ENCODE results near the gene ATP5F1B.

Gene ATP5F1B

DNA sequence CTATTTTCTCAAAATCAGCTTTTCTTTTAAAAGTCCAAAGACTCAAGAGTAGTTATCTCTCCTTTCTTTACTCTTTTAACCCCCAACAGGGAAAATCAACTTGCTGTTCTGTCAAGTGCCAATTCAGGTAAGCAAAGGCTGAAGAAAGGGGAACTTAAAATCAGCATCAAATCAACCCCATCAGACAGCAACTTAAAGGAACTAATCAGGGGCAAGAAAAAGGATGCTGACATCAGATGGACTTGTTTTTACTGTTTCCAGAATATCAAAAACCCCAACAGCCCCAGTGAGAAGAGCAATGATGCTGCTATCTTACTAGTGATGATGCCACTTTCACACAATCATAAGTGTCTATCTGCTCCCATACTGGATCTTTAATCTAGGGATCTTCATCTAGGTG is 19.1 kb downstream of the ATP5F1B start:
- no peak for DNase-seq (ENCODE audit: low read depth in 2 of 3, low spot score in 1 of 3)

DNA sequence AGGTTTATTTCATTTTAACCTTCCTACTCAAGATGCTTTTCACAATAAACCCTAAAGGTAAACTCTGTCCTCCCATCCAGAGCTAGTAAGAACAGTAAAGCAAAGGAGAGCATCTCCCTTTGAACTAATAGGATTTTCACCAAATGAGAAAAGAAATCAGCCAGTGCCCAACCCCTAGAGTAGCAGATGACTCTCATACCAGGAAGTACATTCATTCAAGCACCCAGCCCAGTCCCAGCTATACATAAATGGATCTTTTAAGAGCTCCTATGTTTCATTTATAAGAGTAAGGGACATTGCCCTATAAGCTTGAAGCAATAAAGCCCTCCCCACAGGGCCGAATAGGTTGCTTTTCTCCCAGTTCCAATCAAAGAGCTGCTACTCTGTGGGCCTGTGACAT is 23.2 kb downstream of the ATP5F1B start:
- no peak for DNase-seq (ENCODE audit: low read depth in 2 of 3, low spot score in 1 of 3)

DNA sequence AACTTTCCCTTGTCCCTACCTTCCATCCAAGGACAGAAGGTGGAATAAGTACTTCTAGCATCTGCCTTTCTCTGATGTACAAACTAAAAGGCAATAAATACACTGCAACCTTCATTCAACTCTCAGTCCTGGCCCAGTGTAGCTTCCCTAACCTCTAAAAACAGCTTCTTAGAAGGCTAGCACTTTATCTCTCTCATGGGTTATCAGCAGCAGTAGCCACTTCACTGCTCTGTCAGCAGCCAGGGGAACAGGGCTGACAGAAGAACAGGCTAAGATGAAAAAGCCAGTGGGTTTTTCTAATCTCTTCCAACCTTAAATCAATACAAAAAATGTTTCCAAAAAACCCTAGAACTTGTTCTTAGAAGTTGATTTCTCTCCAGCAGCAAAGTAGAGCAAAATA is 28.9 kb downstream of the ATP5F1B start:
- no peak for DNase-seq (ENCODE audit: low read depth in 2 of 3, low spot score in 1 of 3)

DNA sequence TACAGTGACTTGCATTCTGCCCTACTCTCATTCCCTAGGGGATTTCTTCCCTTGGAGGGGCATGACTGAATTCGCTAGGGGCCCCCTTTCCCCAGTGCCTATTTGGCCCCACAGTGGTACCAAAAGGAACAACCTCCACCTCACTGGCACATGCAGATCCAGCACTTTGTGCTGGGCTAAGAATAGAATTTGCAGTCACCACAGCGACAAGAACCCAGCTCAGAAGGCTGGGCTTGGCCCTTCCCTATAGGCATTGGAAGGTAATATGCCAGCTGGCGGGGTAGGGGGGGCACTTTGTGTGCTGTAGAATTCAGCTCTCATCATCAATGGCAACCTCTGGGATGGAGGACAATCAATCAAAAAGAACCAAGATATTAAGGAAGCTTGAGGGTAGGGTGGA is 29.5 kb downstream of the ATP5F1B start:
- DNase-seq (ENCODE audit: low read depth in 2 of 3, low spot score in 1 of 3) = no peak

DNA sequence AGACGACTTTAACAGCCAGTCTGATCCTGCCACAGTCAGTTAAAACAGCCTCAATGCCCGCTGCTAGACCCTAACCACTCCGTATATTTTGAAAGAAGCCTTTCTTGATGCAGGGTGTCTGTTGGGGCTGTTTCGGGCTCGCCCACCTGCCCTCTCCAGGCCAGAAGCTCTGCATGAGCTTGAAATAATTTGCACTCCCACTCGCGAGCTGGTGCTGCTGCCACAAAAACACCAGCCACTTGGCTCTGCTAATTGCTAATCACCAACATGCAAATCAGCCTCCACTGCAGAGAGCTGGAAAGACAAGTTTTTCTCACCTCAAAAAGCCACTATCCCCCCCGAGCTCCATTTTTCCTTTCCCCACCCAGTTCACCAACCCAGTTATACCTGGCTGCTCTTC is 31.2 kb downstream of the ATP5F1B start:
- no peak for DNase-seq (ENCODE audit: low read depth in 2 of 3, low spot score in 1 of 3)

DNA sequence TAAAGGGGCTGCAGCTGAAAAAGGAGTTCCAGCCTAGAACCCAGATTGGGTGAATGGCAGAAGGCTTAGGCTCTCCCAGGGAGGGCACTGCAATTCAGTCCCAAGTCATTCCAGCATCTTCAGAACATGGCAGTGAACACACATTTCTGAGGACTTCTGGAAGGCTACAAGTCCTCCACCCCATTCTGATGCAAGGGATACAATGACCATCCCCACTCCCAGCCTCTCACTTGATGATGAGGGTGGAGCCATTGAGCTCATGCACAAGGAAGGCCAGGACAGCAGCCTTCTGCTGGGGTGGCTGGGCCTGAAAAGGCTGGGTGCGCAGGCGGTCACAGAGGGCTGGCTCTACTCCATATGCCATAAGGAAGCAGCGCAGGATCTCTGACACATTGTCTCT is 41.4 kb downstream of the ATP5F1B start:
- no peak for DNase-seq (ENCODE audit: low read depth in 2 of 3, low spot score in 1 of 3)

DNA sequence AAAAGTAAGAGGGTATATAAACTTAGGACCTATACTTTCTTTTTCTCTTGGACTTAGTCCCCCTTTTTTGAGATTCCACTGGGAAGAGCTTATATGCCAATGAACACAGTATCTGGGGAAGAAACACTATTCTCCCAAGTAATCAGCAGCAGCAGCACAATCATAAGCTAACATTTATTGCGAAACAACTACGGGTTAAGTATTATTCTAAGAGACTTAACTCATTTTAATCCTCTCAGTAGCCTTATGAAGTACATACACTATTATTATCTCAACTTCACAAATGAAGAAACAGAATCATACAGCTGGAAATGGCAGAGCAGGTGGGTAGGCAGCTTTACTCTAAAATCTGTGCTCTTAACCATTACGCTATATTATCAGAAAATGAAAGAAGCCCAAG is 43.5 kb downstream of the ATP5F1B start:
- no peak for DNase-seq (ENCODE audit: low read depth in 2 of 3, low spot score in 1 of 3)

DNA sequence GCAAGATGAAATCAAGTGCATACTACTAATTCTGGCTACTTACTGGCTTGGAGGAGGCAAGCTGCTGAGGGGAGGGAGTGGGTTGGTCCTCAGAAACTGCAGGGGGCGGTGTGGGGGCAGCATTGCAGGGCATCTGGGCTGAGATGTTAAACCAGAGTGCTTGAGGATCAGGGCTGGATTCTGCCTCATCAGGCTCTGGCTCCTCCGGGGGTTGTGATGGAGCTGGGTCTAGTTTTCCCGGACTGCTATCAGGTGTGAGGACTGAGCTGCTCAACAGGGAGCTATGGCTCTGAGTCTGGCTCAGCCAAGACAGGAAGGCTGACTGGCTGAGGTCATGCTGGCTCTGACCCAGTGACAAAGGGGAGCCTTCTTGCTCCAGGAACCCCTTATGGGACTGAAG is 44.3 kb downstream of the ATP5F1B start:
- DNase-seq (ENCODE audit: low read depth in 2 of 3, low spot score in 1 of 3) = no peak

DNA sequence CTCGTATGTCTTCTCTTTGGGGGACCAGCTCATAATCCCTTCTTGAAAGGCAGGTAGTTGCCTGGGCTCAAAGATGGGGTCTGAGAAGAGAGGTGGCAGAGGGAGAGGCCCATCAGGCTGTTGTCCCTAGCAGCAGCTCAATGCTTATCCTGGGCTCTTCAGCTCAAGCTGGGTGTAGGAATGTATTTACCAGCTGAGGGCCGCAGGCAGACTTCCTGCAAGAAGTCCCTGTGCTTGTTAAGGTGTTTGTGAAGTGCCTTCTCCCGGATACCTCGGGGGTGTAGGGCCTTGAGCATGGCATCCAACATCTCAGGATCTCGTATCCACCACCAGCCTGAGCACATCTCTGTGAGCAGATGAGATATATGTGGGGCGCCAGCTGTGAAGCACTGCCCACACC is 45.0 kb downstream of the ATP5F1B start:
- no peak for DNase-seq (ENCODE audit: low read depth in 2 of 3, low spot score in 1 of 3)

DNA sequence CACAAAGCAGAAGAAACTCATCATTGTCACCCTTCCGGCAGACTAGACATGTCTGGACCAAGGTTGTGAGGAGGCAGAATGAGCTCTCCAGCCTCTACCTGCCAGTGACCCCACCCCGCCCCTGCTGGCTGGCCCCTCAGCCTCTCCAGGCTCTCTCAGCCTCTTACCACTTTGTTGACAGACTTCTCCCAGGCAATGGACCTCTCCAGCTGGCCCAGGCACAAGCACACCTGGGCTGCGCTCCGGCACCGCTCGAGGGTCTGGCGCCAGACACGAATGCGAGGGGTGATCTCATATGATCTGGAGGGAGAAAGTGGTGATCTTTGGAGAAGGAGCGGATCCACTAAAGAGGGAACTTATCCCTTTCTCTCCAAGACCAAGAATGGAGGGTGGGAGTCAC is 46.0 kb downstream of the ATP5F1B start:
- DNase-seq (ENCODE audit: low read depth in 2 of 3, low spot score in 1 of 3) = no peak

DNA sequence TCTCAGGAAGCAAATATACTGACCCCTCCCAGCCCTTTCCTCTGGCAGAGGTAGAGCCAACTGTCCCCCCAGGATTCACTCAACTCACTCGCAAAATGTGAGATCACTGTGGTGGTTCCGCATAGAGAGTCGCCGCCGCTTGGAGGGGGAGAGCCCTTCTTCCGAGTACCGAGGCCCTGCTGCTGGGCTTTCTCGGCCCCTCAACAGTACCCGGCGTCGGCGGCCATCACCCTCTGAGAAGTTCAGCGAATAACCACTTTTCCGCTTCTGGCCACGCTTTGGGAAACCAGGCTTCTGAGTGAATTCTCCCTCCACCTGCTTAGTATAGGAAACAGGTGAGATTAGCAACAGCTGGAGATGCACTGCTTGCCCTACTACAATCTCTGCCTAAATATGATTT is 46.7 kb downstream of the ATP5F1B start:
- DNase-seq (ENCODE audit: low read depth in 2 of 3, low spot score in 1 of 3) = no peak

DNA sequence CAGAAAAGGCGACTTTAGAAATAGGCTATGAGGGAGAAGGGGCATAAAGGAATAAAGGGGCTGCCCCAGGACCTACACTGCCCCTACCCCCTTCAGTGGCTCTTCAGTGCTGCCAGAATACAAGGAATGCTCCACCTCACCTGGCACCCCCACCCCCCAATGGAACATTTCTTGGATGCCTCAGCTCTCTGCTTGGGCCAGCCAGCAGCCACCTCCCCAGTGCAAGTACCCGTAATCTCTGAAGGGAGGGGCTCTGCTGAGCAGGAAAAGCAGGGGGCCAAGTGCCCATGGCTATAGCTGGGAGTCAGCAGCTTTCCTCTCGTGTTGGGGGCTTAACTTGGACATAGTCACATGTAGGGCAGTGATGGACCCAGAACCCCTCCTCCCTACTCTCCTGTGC is 49.0 kb downstream of the ATP5F1B start:
- no peak for DNase-seq (ENCODE audit: low read depth in 2 of 3, low spot score in 1 of 3)

DNA sequence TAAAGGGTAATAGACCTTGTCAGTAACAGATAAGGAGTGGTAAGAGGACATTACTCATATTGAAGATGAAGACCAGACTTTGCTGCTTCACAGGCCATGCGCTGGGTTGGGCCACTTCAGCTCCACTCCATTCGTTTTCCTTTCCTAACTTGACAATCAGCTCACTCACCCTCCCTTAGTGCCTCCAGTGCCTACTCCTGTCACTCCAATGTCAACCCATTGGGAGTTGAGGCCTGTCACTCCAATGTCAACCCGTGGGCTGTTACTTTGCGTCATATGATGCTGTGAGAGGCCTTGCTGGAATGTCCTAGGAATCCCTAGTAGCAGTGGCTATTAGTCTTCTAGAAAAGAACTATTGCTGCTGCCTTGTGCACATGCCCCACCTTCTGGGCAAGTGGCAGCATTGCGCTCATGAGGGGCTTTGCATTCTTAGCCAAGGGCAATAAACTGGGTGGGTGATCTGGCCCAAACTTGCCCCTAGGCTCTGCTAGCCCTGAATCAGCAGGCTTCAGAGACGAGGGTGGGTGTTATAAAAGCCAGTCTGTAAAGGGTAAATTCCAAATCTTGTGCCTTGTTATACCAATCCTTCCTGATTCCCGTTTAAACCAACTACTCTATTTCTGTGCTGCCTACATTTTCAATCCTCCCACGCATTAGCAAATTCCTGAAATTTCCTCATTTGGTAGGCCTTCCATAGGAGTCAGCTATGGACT is 51.7 kb downstream of the ATP5F1B start:
- peak; percentile 26 to 57 (median 36) for DNase-seq (ENCODE audit: low read depth in 2 of 3, low spot score in 1 of 3)

DNA sequence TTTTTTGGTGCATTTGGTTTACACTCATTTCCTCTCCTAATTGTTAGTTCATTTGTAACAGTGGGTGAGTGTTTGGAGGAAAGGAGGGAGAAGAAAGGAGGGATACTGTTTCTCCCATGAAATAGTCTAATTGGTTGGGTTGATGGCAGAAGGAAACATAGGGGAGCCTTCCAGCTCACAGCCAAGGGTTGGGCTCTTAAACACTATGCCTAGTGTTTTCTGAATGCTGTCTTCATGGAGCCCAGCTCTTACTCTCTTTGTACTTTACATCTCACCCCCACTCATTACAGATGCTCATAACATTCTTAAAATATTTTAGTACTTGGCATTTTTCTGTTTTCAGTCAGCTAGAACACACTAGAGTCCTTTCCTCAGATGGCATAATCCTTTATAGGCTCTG is 53.8 kb downstream of the ATP5F1B start:
- no peak for DNase-seq (ENCODE audit: low read depth in 2 of 3, low spot score in 1 of 3)

DNA sequence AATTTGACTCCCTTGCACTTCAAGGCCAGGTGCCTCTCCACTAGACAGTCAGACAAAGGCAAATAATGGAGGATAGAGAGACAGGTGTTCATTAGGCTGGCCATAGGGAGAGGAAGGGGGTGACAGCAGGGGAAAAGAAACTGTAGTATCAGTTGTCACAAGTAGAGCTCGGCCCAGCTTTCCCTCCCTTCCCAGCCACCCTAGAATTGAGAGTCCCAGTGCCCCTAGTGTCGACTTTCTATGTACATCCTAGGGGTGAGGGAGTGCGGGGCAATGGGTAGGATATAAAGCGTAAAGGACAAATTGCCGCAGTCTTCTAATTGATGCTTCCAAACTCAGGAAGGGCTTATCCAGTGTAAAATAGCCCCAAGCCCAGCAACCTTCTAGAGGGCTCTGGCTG is 54.7 kb downstream of the ATP5F1B start:
- DNase-seq (ENCODE audit: low read depth in 2 of 3, low spot score in 1 of 3) = no peak

DNA sequence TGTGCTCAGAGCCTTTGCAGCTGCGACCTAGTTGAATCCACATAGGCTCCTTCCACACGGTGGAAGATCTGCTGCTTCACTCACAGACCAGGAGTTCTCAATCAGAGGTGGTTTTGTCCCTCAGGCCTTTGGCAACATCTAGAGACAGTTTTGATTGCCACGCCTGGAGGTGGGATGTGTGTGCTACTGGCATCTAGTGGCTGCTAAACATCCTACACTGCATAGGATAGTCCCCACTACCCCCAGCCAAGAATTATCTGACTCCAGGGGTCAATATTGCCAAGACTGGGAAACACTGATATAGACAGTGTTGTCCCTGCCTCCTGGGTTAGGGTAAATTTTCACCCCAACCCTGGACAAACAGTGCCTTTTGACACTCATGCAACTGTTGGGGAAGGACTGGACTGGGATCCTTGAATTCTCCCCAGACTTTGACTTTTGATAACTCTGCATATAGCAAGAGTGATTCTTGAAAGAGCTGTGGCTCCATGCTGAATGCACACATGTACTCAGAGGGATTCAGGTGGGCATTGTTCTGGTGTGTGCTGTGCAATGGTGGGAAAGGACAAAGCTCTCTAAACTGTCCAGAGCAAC is 55.5 kb downstream of the ATP5F1B start:
- no peak for DNase-seq (ENCODE audit: low read depth in 2 of 3, low spot score in 1 of 3)

DNA sequence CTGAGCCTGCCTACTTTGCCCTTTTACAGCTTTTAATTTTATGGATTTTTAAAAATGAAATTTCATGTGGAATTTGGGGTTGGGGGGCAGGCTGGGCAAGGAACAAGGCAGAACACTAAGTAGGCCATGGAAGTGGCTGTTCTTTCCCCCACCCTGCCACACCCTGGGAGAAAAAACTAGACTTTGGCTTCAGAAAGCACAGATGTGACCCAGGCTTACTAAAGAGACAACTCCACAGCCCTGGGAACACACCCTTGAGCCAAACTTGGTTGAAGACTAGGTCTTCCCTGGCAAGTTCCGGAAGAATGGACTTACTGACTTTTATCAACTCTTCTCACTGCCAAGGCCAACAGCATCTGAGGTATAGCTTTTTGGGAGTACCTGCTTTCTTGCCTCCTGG is 56.0 kb downstream of the ATP5F1B start:
- DNase-seq (ENCODE audit: low read depth in 2 of 3, low spot score in 1 of 3) = no peak

All from stimulated activated CD4-positive, alpha-beta T cell treated with anti-CD3 and anti-CD28 coated beads, Interleukin-12 subunit alpha, Interleukin-12 subunit beta, amount 100 ng/mL, for 48 hours (primary cell).